Activated CD4-positive, alpha-beta T cell treated with anti-CD3 and anti-CD28 coated beads, Interleukin-2, amount 50 U/mL, for 16 hours (primary cell): Measurements from ENCODE around the gene LRRC56.

Source experiments
- DNase-seq: peaks from one replicate; pipeline ENCODE4 v3.0.0-alpha.2; 2020

Gene LRRC56, protein sequence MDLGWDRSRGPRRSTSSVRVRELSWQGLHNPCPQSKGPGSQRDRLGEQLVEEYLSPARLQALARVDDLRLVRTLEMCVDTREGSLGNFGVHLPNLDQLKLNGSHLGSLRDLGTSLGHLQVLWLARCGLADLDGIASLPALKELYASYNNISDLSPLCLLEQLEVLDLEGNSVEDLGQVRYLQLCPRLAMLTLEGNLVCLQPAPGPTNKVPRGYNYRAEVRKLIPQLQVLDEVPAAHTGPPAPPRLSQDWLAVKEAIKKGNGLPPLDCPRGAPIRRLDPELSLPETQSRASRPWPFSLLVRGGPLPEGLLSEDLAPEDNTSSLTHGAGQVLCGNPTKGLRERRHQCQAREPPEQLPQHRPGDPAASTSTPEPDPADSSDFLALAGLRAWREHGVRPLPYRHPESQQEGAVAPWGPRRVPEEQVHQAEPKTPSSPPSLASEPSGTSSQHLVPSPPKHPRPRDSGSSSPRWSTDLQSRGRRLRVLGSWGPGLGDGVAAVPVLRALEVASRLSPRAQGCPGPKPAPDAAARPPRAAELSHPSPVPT

DNA sequence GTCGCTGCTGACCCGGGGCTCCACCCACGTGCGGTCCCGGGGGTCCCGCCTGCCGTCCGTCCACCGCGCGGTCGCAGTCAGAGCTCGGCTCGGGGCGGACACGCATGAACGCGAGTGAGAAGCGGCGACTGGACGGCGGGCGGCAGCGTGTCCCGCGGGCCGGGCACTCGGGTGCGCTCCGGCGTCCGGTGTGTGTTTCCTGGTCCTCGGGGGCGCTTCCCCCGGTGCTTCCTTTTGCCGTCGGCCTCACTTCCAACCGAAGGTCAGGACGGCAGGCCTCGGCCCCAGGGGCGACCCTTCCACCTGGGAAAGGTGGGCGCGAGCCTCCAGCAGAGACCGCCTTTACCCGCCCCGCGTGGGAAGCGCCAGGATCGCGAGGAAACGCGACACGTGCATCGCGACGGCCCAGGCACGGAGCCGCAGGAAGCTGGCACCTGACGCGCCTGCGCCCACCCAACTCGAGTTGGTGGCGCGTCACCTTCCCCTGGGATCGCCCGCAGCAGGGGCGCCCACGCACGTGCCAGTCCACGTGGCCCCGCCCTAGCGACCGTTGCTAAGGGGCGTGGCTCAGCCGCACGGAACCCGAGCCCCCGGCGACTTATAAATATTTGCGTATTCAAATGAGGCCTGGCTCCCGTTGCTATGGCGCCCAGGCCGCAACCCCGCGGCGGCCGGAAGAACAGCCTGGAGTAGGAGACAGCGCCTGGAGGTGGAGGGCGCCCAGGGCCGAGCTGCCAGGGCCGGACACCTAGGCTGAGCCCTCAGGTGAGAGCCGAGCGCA is at the start of gene LRRC56:
LRRC56 (plus strand) TSS at position 687 of the 781 bp plus-strand sequence. CDS start 3,158 bp downstream, outside the sequence.
- DNase-seq, result peak; percentile 90

DNA sequence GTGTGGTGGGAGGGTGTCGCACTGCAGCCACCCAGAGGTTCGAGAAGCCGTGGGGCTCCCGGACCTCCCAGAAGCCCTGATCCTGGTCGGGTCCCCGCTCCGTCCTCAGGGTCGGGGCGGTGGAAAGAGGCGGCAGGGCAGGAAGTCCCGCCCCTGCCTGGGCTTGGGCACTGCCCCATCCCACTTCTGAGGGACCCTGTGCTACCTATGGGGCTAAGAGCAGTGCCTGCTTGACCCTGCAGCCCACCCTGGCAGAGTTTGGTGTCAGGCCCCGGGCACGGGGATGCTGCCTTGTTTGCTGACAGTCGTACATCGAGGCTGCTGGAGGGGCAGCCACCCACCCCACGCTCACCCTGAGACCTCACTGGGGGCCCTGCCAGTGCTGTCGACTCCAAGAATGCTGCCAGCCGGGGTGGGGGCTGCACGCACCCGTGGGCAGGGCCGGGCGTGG is 49.7 kb upstream of the LRRC56 start:
- no peak for DNase-seq

DNA sequence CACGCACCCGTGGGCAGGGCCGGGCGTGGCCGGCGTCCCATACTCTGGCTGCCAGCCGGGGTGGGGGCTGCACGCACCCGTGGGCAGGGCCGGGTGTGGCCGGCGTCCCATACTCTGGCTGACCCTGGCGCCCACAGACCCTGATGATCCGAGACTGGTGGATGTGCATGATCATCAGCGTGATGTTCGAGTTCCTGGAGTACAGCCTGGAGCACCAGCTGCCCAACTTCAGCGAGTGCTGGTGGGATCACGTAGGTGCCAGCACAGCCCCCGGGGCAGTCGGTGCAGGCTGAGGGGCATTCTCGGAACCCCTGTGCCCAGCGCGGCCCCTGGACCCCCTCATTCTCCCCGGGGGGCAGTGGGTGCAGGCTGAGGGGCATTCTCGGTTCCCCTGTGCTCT is 49.3 kb upstream of the LRRC56 start:
- no peak for DNase-seq

DNA sequence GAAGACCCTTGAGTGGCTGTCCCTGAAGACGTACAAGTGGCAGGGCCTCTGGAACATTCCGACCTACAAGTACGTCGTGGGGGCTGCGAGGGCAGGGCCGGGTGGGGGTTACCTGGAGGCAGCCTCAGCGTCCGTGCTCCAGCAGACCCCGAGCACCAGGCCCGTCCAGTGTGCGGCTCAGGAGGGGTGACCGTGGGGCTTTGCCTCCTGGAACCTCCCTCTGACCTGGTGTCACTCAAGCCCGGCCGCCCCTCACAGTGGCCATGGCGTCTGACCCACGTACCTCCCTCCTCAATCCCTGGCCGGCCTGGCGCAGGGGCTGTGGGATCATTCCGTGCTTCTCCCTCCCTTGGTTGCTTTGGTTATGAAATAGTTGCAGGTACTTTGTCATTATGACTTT is 48.7 kb upstream of the LRRC56 start:
- no peak for DNase-seq

DNA sequence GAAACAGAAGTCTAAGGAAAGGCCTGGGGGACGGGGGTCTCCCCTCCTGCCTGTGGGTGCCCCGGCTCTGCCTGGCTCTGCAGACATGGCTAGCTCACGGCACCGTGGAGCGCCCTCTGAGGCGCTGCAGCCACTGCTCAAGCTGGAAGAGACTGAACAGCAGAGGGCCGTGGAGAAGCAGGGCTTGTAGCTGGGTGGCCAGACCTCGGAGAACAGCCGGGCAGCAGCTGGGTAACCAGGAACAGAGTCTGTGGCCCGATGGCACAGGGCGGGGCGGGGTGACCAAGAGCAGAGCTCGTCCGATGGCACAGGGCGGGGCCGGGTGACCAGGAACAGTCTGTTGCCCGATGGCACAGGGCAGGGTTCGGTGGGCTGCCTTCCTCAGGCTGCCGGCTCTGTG is 48.3 kb upstream of the LRRC56 start:
- no peak for DNase-seq

DNA sequence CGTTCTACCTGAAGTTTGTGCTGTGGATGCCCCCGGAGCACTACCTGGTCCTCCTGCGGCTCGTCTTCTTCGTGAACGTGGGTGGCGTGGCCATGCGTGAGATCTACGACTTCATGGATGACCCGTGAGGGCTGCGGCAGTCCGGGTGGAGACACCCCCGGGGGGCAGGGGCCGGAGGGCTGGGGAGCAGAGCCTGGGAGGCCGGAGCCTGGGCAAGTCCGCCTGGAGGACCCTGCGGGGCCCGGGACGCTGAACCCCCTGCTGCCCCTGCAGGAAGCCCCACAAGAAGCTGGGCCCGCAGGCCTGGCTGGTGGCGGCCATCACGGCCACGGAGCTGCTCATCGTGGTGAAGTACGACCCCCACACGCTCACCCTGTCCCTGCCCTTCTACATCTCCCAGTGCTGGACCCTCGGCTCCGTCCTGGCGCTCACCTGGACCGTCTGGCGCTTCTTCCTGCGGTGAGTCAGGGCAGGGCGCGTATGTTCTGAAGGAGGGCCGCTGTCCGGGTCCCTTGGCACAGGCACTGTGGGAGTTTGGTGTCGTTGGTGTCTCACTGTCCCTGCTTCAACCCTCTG is 47.6 kb upstream of the LRRC56 start:
- DNase-seq, result no peak

DNA sequence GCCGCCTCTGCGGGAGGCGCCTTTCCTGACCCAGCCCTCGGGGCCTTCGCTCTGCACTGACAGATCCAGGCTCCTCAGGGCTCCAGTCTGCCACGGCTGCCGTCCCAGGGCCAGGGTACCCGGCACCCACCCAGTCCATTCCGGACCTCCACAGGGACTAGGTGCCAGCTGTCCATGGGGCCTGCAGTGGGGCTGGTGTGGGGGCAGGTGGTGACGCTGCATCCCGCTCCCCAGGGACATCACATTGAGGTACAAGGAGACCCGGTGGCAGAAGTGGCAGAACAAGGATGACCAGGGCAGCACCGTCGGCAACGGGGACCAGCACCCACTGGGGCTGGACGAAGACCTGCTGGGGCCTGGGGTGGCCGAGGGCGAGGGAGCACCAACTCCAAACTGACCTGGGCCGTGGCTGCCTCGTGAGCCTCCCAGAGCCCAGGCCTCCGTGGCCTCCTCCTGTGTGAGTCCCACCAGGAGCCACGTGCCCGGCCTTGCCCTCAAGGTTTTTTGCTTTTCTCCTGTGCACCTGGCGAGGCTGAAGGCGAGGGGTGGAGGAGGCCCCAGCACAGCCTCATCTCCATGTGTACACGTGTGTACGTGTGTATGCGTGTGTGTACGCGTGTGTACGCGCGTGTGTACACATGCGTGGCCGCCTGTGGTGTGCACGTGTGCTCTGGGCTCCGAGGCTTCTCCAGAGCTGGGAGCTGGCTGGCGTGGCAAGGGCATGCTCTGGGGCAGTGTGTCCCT is 47.0 kb upstream of the LRRC56 start:
- DNase-seq, result no peak

DNA sequence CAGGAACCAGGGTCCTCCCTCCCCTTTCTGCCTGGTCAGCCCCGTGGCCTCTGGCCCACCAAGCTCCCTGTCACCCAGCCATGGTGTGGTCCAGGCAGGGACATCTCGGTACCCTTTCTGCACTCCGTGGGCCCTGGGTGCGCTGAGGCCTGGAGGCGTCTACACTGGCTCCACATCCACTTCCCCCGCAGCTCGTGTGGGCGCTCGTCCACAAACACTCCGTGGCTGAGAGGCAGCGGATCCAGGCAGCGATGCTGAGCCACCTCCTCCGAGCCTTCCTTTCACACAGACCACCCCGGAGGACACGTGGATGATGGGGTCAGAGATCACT is 46.4 kb upstream of the LRRC56 start:
- DNase-seq, result no peak

DNA sequence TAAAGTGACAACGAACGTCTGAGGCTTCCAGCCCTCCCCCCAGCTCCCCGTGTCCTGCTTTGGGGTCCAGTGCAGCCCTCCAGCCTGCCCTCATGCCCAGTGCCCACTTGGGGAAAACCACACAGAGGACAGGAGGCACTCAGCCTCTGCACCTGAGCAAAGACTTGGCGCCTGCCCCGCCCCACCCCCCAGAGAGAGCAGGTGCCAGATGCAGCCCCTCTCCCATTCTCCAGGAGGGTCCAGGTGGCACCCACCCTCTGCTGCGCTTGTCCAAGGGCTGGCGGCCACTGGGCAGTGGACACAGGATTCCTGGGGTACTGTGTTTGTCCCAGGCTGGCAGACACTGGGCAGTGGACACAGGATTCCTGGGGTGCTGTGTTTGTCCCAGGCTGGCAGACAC is 46.0 kb upstream of the LRRC56 start:
- no peak for DNase-seq

DNA sequence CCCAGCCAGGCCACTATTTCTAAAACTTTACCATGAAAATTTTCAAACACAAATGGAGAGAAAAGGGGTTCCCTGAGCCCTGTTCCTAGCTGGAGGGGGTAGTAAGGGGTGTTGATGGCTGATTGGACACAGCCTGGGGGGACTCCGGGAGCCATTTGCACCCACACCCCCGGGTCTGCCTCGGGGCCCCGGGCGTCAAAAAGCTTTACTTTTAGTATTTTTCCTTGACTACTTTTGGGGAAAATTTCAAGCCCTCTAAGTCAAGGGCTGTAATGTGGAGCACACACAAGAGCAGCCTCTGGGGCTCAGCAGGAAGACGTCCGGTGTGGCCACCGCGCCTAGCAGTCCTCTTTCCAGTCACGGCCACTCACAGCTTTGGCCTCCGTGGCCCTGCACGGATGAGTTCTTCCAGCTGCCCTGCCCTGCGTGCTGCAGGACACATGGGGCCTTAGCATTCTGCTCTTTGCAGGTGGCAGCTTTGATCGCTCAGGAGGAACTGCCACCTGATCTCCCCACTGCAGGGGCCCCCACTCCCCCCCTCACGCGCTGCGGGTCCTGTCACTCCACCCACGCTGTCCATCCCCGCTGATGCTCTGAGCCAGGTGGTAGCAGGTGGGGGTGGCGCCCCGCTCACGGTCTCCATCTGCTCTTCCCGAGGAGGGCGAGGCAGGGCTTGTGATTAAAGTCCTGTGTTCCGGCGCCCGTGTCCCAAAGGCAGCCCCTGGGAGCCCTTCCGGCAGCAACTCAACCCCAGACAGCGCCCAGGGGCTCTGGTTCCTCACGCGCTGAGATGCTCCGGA is 44.7 kb upstream of the LRRC56 start:
- DNase-seq, result no peak

DNA sequence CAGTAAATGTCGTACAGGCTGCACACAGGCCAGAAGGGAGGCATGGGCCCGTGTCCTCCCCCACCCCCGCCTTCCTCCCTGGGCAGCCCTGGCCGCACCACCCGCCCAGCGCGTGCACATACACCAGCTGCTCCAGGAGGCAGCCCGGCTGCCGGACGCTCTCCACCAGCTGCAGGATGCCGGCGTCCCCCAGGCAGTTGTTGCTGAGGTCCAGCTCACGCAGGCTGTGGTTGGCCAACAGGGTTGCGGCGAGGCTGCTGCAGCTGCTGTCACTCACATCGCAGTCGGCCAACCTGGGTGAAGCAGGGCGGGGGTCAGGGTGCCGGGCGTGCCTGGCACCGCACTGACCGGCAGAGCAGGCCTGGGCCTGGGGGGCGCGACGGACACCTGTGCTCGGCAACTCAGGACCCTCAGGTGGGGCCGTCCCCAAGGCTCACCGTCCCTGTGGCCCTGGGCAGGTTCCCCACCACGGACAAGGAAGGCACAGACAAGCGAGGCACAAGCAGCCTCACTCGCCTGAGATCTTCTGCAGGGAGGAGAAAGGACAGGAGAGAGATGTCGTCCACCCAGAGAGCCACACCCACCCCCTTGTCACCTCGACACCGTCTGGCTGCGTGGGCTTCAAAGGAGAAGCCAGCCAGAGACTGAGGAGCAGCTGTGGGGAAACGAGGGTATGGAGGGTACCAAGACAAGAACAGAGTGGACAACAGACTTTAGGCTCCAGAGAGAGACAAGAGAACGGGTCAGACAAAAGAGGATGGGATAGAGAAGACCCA is 42.4 kb upstream of the LRRC56 start:
- DNase-seq, result no peak

DNA sequence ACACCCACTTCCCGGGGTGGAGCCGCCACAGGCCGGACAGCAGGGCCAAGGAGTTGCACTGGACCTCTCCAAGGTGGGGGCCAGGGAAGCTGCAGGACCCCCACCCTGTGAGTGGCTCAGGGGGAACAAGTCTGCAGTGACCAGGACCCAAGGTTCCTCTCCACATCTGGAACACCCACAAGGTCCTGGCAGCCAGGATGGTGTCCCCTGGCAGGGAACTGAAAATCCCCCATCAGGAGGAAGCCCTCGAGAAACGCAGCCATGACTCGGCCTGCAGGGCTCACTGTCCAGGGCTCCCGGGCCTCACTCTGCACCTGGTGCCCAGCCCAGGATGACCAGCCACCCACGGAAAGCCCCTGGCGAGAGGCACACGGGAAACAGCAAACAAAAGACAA is 41.8 kb upstream of the LRRC56 start:
- DNase-seq, result no peak

DNA sequence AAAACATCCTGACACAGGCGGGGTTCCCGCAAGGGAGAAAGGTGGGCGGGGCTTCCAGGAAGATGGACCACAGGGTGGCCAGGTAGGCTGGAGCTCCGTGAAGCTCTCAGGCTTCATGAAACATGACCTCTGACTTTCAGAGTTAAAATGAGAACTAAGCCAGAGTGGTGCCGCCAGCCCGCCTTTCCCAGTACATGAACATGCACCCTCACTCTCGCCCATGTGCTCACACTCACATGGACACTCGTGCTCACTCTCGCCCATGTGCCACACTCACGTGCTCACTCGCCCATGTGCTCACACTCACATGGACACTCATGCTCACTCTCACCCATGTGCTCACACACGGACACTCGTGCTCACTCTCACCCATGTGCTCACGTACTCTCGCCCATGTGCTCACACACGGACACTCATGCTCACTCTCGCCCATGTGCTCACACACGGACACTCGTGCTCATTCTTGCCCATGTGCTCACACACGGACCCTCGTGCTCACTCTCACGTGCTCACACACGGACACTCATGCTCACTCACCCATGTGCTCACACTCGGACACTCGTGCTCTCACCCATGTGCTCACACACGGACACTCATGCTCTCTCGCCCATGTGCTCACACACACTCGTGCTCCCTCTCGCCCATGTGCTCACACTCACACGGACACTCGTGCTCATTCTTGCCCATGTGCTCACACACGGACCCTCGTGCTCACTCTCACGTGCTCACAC is 40.3 kb upstream of the LRRC56 start:
- DNase-seq, result no peak

DNA sequence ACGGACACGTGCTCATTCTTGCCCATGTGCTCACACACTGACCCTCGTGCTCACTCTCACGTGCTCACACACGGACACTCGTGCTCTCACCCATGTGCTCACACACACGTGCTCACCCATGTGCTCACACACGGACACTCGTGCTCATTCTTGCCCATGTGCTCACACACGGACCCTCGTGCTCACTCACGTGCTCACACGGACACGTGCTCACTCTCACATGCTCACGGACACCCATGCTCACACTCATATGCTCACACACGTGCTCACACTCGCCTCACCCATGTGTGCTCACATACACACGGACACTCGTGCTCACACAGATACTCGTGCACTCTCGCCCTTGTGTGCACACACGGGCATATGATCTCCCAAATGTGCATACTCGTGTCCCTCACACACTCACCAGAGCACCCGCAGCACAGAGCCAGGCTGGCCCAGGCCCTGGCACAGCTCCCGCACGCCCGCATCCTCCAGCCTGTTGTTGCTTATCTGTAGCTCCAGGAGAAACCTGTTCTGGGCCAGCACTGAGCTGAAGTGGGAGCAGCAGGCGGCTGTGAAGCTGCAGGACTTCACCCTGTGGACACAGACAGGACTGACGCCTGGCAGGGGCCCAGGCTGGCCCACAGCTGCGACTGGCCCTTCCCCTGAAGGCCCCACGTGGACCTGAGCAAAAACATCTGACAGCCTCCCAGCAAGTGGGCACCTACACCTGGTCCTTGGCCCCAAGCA is 39.6 kb upstream of the LRRC56 start:
- DNase-seq, result no peak

DNA sequence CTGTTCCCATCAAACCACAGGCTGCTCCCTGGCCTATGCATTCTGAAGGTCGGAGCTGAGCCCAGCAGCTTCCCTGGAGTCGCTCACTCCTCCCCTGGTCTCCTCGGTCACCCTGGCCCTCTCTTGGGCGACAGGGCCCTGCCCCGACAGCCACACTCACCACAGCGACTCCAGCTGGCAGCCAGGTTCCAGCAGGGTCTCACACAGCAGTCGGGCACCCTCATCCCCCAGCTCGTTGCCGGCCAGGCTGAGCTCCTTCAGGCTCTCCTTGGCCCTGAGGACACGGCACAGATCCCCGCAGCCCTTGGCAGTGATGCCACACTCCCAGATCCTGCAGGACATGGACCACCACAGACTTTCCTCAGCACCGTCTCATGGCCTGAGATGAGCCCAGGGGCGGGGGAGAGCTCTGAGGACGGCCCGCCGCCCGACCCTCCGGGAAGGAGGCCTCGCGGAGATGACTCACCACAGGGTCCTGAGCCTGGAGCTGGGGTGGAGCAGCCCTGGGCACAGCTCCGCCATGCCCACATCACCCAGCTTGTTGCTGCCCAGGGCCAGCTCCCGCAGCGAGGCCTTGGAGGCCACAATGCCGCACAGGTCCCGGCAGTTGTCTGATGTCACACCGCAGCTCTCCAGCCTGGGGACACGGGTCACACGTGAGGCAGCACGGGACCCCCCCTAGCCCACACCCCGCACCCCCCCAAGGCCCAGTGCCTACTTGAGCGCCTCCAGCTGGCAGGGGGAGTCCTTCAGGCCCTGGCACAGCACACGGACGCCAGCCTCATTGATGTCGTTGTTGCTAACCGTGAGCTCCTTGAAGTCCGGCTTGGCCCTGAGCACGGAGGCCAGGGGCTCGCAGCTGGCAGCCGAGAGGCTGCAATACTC is 38.8 kb upstream of the LRRC56 start:
- DNase-seq, result no peak

DNA sequence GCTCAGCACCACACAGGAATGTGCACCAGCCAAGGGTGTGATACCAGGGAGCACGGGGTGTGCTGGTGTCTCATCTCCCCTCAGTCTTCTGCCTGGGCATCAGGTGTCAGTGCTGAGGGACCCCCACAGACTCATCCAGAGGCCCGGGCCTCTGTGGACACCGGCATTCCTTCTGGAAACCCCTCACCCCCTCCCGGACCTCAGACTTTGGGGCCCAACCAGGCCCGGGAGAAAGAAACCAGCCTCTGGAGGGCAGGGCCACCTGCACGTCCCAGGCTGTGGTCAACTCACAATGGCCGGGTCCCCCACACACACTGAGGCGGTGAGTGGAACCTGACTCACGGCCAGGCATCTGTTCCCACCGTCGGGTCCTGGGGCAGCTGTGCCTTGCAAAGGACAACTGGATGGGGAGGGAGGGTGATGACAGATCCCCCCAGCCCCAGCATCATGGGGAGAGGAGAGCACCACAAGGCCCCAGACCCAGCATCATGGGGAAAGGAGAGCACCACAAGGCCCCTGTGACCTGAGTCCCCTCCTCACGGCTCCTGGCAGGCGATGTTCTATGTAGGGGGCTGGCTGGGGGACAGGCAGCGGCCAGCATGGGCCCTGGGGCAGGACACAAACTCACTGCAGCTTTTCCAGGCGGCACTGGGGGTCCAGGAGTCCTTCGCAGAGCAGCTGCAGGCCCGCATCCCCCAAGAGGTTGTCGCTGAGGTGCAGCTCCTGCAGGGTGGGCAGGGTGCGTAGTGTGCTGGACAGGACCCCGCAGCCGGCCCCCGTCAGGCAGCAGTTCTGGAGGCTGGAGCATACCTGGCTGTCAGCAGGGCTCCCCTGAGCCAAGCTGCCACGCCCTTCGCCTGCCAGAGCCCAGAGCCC is 37.9 kb upstream of the LRRC56 start:
- DNase-seq, result no peak

DNA sequence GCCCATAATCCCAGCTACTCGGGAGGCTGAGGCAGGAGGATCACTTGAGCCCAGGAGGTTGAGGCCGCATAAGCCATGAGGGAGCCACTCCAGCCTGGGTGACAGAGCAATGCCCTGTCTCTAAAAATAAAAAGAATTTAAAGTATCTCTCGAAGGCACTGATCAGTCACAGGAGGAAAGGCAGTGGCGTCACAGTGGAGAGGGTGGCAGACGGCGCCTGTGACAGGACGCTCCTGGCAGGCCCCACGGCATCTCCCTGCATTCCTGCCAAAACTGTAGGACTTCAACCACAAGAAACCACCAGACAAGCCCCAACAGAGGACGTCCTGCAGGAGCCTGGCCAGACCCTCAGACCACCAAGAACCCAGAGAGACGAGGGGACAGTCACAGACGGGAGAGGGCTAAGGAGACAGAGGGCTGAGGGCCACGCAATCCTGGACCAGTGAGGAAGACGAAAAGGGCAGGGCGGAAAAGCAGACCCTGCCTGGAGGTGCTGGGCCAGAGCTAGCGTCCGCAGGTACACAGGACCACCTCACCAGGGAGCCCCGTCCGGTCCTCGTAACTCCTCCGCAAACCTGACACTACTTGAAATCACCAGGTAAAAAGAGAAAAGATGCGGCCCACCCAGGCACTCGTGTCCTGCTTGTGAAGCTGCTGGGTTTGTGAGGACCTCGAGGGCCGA is 36.2 kb upstream of the LRRC56 start:
- DNase-seq, result no peak
